GM23338 (cell line): ENCODE results near the gene GPR31. TPM values are rescaled to one million over a fixed set of nuclear protein-coding genes. Genes with fewer than 3 reads are reported as not detected.

Experiments
- ATAC-seq: fragments of 200-7000 bp; cut with Tn5 transposase; 3 replicates; pipeline ENCODE4 v1.9.1; 2020
- DNase-seq: peaks from one replicate; pipeline ENCODE4 v3.0.0-alpha.2; 2015; ENCODE audit warnings: low spot score
- H2AFZ ChIP-seq: fragments of 200-600 bp; sonication (generic); 2 replicates; pipeline ENCODE4 v1.8.0; 2016; ENCODE audit warnings: antibody characterized with exemption, mild to moderate bottlenecking, moderate library complexity
- H3F3A ChIP-seq: fragments of 200-600 bp; sonication (generic); replicated peaks from 2 replicates; pipeline ENCODE4 v1.8.0; 2017; ENCODE audit warnings: antibody characterized with exemption, mixed run types, low read depth
- H3K27ac ChIP-seq: fragments of 200-600 bp; sonication (generic); 2 replicates; pipeline ENCODE4 v1.6.1; 2016; ENCODE audit warnings: low read depth
- H3K27me3 ChIP-seq: fragments of 200-600 bp; sonication (generic); 2 replicates; pipeline ENCODE4 v1.8.0; 2016; ENCODE audit warnings: mild to moderate bottlenecking, mixed run types, moderate library complexity; ENCODE audit not compliant: insufficient read depth
- H3K36me3 ChIP-seq: fragments of 200-600 bp; sonication (generic); 2 replicates; pipeline ENCODE4 v1.8.0; 2016; ENCODE audit warnings: mild to moderate bottlenecking; ENCODE audit not compliant: insufficient read depth
- H3K4me1 ChIP-seq: fragments of 200-600 bp; sonication (generic); 2 replicates; pipeline ENCODE4 v1.8.0; 2016; ENCODE audit warnings: mild to moderate bottlenecking, moderate library complexity; ENCODE audit not compliant: insufficient read depth
- H3K4me2 ChIP-seq: fragments of 200-600 bp; sonication (generic); 2 replicates; pipeline ENCODE4 v1.7.1; 2017; ENCODE audit warnings: mixed run types
- H3K4me3 ChIP-seq: fragments of 200-600 bp; sonication (generic); 2 replicates; pipeline ENCODE4 v1.6.1; 2016; ENCODE audit warnings: mixed run types
- H3K79me2 ChIP-seq: fragments of 200-600 bp; sonication (generic); replicated peaks from 2 replicates; pipeline ENCODE4 v1.8.0; 2017; ENCODE audit warnings: mild to moderate bottlenecking; ENCODE audit not compliant: insufficient read depth
- H3K9me2 ChIP-seq: fragments of 200-600 bp; sonication (generic); 2 replicates; pipeline ENCODE4 v1.8.0; 2017; ENCODE audit not compliant: insufficient read depth
- H4K20me1 ChIP-seq: fragments of 200-600 bp; sonication (generic); replicated peaks from 2 replicates; pipeline ENCODE4 v1.8.0; 2017; ENCODE audit warnings: mild to moderate bottlenecking; ENCODE audit not compliant: insufficient read depth
- H3K27ac Mint-ChIP-seq: 2 replicates; pipeline ENCODE4 v1.8.0; 2020; ENCODE audit warnings: inconsistent platforms, mild to moderate bottlenecking, moderate library complexity, mixed read lengths
- H3K27me3 Mint-ChIP-seq: 3 replicates; pipeline ENCODE4 v1.8.0; 2022; ENCODE audit warnings: low read depth, mild to moderate bottlenecking, moderate library complexity, mixed read lengths, inconsistent platforms; ENCODE audit not compliant: insufficient read depth, poor library complexity
- H3K36me3 Mint-ChIP-seq: 3 replicates; pipeline ENCODE4 v1.8.0; 2021; ENCODE audit warnings: low read depth, mild to moderate bottlenecking, inconsistent platforms, moderate library complexity, mixed read lengths
- H3K4me1 Mint-ChIP-seq: 3 replicates; pipeline ENCODE4 v1.8.0; 2020; ENCODE audit warnings: mild to moderate bottlenecking, inconsistent platforms, mixed read lengths
- H3K4me3 Mint-ChIP-seq: 3 replicates; pipeline ENCODE4 v1.8.0; 2021; ENCODE audit warnings: moderate library complexity, mild to moderate bottlenecking, inconsistent platforms, mixed read lengths
- H3K9me3 Mint-ChIP-seq: 3 replicates; pipeline ENCODE4 v1.8.0; 2020; ENCODE audit warnings: moderate library complexity, mild to moderate bottlenecking, inconsistent platforms, mixed read lengths
- CREB1 ChIP-seq: fragments of 250-450 bp; sonication (Bioruptor Pico); IDR thresholded peaks from 2 replicates; pipeline ENCODE4 v1.5.0; 2020; ENCODE audit warnings: low read depth, mild to moderate bottlenecking, moderate library complexity
- EZH2 ChIP-seq: fragments of 200-600 bp; sonication (generic); IDR thresholded peaks from one replicate; pipeline ENCODE4 v1.8.0; 2017; ENCODE audit warnings: antibody characterized with exemption, mild to moderate bottlenecking, low read depth; ENCODE audit not compliant: unreplicated experiment
- EZH2phosphoT487 ChIP-seq: fragments of 200-600 bp; sonication (generic); IDR thresholded peaks from one replicate; pipeline ENCODE4 v1.8.1; 2018; ENCODE audit warnings: antibody characterized with exemption; ENCODE audit not compliant: unreplicated experiment
- JUNB ChIP-seq: IDR thresholded peaks from one replicate; pipeline ENCODE4 v1.6.1; 2016; ENCODE audit warnings: antibody characterized with exemption; ENCODE audit not compliant: unreplicated experiment
- NANOG ChIP-seq: IDR thresholded peaks from 2 replicates; pipeline ENCODE4 v1.6.1; 2016; ENCODE audit warnings: antibody characterized with exemption, borderline replicate concordance
- POLR2AphosphoS5 ChIP-seq: IDR thresholded peaks from 2 replicates; pipeline ENCODE4 v1.6.1; 2016; ENCODE audit warnings: antibody characterized with exemption, low read depth
- STAT1 ChIP-seq: IDR thresholded peaks from one replicate; pipeline ENCODE4 v1.6.1; 2016; ENCODE audit warnings: antibody characterized with exemption; ENCODE audit not compliant: unreplicated experiment
- ZNF114 ChIP-seq: fragments of 250-450 bp; sonication (Bioruptor Pico); IDR thresholded peaks from 2 replicates; pipeline ENCODE4 v1.5.0; 2020; ENCODE audit warnings: mild to moderate bottlenecking, moderate library complexity
- ZNF331 ChIP-seq: fragments of 250-450 bp; sonication (Bioruptor Pico); IDR thresholded peaks from 2 replicates; pipeline ENCODE4 v1.5.0; 2020; ENCODE audit warnings: low read depth, mild to moderate bottlenecking, moderate library complexity
- polyA plus RNA-seq: library from polyadenylated mRNA; unstranded; fragments of >200 nt; fragmentation: Nextera tagmentation; extraction: Ambion mirVana; gene quantifications from 2 replicates; pipeline ENCODE4 v1.2.1, GENCODE V29; 2016
- total RNA-seq: library from RNA; depleted of rRNA; stranded (reverse); fragments of >200 nt; shearing (Covaris generic); gene quantifications from 2 replicates; pipeline ENCODE4 v1.2.3, GENCODE V29; 2014
- TF ChIP-seq, protein P1 (sequence below): IDR thresholded peaks from one replicate; pipeline ENCODE4 v1.6.1; 2018; ENCODE audit warnings: antibody characterized with exemption; ENCODE audit not compliant: unreplicated experiment
- TF ChIP-seq, protein P2 (sequence below): fragments of 250-450 bp; sonication (Bioruptor Pico); IDR thresholded peaks from 2 replicates; pipeline ENCODE4 v1.5.0; 2020; ENCODE audit warnings: mild to moderate bottlenecking, moderate library complexity
- TF ChIP-seq, protein P3 (sequence below): IDR thresholded peaks from 2 replicates; pipeline ENCODE4 v1.6.1; 2016; ENCODE audit warnings: antibody characterized with exemption
- TF ChIP-seq, protein P4 (sequence below), 2 experiments: fragments of 200-600 bp in 1 of 2; sonication (generic) in 1 of 2; conservative IDR thresholded peaks; 2 replicates each; pipeline versions ENCODE4 v1.5.1 to v1.6.1; 2016 to 2017; ENCODE audit warnings: antibody characterized with exemption in 2 of 2, low read depth in 2 of 2, mild to moderate bottlenecking in 2 of 2, moderate library complexity in 1 of 2

GPR31 gene
- total and polyA plus RNA-seq, 2 experiments from 2014 or later, result not detected

DNA sequence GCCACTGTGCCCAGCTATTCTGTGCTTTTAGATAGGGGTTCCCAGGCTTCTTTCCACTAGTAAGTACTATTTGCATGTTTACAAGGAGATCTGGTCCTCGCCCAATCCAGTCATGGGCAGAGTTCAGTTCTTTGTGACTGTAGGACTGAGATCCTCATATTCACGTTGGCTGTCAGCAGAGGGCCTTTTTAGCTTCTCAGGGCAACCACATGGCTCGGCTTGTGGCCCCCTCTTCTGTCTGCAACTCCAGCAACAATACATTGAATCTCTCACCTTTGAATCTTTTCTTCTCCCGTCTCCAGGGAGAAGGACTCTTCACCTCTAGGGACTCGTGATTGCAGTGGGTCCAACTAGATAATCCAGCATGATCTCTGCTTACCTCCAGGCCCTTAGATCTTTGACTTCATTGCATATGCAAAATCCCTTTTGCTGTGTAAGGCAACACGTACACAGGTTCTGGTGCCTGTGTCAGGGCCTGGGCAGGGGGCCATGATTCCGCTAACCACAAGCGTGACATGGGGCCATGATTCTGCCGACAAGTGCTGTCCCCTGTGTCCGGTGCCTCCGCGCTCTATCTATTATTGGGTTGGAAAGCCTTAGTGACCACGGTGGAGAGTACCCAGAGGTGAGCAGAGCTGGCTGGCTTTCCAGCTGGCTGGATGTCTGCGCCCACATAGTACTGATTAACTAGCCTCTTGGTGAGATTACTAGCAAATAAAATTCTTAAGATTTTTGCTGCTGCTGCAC, 29.8 kb downstream of the GPR31 start:
- Mint-ChIP-seq H3K4me1 (no peaks in the 10 kb centered on the region; the same call in 2 of the 3 replicates), H3K27ac (no peak overlapping the region), H3K36me3 (no peaks in the 10 kb centered on the region), H3K4me3 (no peak overlapping the region), H3K27me3 (peaks cover 3% of the 10 kb centered on the region), H3K9me3 (no peaks in the 10 kb centered on the region)
- Histone ChIP-seq H4K20me1 (no peaks in the 10 kb centered on the region), H3K27ac (no peak overlapping the region), H3K27me3 (no peaks in the 10 kb centered on the region), H3K9me2 (no peaks in the 10 kb centered on the region), H3K36me3 (no peaks in the 10 kb centered on the region), H3K4me1 (no peaks in the 10 kb centered on the region), H3K4me3 (no peak overlapping the region), H3K4me2 (no peak overlapping the region), H3F3A (no peaks in the 10 kb centered on the region), H2AFZ (peak overlapping the region; percentile 78; the same call in 1 of the 2 replicates), H3K79me2 (no peaks in the 10 kb centered on the region; the same call in 1 of the 2 replicates)
- DNase-seq (no peak), ATAC-seq (no peak)
- TF ChIP-seq, protein P1, sequence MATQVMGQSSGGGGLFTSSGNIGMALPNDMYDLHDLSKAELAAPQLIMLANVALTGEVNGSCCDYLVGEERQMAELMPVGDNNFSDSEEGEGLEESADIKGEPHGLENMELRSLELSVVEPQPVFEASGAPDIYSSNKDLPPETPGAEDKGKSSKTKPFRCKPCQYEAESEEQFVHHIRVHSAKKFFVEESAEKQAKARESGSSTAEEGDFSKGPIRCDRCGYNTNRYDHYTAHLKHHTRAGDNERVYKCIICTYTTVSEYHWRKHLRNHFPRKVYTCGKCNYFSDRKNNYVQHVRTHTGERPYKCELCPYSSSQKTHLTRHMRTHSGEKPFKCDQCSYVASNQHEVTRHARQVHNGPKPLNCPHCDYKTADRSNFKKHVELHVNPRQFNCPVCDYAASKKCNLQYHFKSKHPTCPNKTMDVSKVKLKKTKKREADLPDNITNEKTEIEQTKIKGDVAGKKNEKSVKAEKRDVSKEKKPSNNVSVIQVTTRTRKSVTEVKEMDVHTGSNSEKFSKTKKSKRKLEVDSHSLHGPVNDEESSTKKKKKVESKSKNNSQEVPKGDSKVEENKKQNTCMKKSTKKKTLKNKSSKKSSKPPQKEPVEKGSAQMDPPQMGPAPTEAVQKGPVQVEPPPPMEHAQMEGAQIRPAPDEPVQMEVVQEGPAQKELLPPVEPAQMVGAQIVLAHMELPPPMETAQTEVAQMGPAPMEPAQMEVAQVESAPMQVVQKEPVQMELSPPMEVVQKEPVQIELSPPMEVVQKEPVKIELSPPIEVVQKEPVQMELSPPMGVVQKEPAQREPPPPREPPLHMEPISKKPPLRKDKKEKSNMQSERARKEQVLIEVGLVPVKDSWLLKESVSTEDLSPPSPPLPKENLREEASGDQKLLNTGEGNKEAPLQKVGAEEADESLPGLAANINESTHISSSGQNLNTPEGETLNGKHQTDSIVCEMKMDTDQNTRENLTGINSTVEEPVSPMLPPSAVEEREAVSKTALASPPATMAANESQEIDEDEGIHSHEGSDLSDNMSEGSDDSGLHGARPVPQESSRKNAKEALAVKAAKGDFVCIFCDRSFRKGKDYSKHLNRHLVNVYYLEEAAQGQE, result no peak
- TF ChIP-seq CREB1 (CRISPR knock-in tag) (no peak), NANOG (no peak), ZNF331 (no peak), POLR2AphosphoS5 (no peak), JUNB (no peak), ZNF114 (CRISPR knock-in tag) (no peak), EZH2 (no peak), EZH2phosphoT487 (no peak), STAT1 (no peak)
- TF ChIP-seq, protein P2, sequence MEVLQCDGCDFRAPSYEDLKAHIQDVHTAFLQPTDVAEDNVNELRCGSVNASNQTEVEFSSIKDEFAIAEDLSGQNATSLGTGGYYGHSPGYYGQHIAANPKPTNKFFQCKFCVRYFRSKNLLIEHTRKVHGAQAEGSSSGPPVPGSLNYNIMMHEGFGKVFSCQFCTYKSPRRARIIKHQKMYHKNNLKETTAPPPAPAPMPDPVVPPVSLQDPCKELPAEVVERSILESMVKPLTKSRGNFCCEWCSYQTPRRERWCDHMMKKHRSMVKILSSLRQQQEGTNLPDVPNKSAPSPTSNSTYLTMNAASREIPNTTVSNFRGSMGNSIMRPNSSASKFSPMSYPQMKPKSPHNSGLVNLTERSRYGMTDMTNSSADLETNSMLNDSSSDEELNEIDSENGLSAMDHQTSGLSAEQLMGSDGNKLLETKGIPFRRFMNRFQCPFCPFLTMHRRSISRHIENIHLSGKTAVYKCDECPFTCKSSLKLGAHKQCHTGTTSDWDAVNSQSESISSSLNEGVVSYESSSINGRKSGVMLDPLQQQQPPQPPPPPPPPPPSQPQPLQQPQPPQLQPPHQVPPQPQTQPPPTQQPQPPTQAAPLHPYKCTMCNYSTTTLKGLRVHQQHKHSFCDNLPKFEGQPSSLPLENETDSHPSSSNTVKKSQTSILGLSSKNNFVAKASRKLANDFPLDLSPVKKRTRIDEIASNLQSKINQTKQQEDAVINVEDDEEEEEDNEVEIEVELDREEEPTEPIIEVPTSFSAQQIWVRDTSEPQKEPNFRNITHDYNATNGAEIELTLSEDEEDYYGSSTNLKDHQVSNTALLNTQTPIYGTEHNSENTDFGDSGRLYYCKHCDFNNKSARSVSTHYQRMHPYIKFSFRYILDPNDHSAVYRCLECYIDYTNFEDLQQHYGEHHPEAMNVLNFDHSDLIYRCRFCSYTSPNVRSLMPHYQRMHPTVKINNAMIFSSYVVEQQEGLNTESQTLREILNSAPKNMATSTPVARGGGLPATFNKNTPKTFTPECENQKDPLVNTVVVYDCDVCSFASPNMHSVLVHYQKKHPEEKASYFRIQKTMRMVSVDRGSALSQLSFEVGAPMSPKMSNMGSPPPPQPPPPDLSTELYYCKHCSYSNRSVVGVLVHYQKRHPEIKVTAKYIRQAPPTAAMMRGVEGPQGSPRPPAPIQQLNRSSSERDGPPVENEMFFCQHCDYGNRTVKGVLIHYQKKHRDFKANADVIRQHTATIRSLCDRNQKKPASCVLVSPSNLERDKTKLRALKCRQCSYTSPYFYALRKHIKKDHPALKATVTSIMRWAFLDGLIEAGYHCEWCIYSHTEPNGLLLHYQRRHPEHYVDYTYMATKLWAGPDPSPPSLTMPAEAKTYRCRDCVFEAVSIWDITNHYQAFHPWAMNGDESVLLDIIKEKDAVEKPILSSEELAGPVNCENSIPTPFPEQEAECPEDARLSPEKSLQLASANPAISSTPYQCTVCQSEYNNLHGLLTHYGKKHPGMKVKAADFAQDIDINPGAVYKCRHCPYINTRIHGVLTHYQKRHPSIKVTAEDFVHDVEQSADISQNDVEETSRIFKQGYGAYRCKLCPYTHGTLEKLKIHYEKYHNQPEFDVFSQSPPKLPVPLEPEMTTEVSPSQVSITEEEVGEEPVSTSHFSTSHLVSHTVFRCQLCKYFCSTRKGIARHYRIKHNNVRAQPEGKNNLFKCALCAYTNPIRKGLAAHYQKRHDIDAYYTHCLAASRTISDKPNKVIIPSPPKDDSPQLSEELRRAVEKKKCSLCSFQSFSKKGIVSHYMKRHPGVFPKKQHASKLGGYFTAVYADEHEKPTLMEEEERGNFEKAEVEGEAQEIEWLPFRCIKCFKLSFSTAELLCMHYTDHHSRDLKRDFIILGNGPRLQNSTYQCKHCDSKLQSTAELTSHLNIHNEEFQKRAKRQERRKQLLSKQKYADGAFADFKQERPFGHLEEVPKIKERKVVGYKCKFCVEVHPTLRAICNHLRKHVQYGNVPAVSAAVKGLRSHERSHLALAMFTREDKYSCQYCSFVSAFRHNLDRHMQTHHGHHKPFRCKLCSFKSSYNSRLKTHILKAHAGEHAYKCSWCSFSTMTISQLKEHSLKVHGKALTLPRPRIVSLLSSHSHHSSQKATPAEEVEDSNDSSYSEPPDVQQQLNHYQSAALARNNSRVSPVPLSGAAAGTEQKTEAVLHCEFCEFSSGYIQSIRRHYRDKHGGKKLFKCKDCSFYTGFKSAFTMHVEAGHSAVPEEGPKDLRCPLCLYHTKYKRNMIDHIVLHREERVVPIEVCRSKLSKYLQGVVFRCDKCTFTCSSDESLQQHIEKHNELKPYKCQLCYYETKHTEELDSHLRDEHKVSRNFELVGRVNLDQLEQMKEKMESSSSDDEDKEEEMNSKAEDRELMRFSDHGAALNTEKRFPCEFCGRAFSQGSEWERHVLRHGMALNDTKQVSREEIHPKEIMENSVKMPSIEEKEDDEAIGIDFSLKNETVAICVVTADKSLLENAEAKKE (CRISPR knock-in tag), result no peak
- TF ChIP-seq, protein P3, sequence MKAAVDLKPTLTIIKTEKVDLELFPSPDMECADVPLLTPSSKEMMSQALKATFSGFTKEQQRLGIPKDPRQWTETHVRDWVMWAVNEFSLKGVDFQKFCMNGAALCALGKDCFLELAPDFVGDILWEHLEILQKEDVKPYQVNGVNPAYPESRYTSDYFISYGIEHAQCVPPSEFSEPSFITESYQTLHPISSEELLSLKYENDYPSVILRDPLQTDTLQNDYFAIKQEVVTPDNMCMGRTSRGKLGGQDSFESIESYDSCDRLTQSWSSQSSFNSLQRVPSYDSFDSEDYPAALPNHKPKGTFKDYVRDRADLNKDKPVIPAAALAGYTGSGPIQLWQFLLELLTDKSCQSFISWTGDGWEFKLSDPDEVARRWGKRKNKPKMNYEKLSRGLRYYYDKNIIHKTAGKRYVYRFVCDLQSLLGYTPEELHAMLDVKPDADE, result no peak
- TF ChIP-seq, protein P4, sequence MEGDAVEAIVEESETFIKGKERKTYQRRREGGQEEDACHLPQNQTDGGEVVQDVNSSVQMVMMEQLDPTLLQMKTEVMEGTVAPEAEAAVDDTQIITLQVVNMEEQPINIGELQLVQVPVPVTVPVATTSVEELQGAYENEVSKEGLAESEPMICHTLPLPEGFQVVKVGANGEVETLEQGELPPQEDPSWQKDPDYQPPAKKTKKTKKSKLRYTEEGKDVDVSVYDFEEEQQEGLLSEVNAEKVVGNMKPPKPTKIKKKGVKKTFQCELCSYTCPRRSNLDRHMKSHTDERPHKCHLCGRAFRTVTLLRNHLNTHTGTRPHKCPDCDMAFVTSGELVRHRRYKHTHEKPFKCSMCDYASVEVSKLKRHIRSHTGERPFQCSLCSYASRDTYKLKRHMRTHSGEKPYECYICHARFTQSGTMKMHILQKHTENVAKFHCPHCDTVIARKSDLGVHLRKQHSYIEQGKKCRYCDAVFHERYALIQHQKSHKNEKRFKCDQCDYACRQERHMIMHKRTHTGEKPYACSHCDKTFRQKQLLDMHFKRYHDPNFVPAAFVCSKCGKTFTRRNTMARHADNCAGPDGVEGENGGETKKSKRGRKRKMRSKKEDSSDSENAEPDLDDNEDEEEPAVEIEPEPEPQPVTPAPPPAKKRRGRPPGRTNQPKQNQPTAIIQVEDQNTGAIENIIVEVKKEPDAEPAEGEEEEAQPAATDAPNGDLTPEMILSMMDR (conservative IDR thresholded peaks at IDR 0.05; ENCODE audit: low read depth in 2 of 2), result no peak
